HCT116 (cell line): Measurements from ENCODE around the gene AGBL1.

Experiments used
- CTCF ChIP-seq, 3 experiments: fragments of 200-600 bp in 1 of 3; sonication (generic) in 1 of 3; IDR thresholded peaks in 2 of 3; conservative IDR thresholded peaks in 1 of 3; 2 replicates each; pipeline ENCODE4 v1.5.1; 2012 to 2017; ENCODE audit warnings: low read depth in 2 of 3, low read length in 2 of 3, antibody characterized with exemption in 1 of 3, borderline replicate concordance in 1 of 3, control low read depth in 1 of 3, mild to moderate bottlenecking in 1 of 3, mixed read lengths in 1 of 3, mixed run types in 1 of 3, moderate library complexity in 1 of 3; ENCODE audit not compliant: insufficient read depth in 1 of 3
- EZH2phosphoT487 ChIP-seq: fragments of 200-600 bp; IDR thresholded peaks from 2 replicates; pipeline ENCODE4 v1.6.1; 2018; ENCODE audit warnings: antibody characterized with exemption, borderline replicate concordance
- JUND ChIP-seq: IDR thresholded peaks from 2 replicates; pipeline ENCODE4 v1.6.1; 2012
- POLR2A ChIP-seq: IDR thresholded peaks from 2 replicates; pipeline ENCODE4 v1.7.0; 2011; ENCODE audit warnings: borderline replicate concordance; ENCODE audit not compliant: insufficient read depth, insufficient read length; ENCODE audit errors: extremely low read depth
- POLR2AphosphoS5 ChIP-seq: IDR thresholded peaks from 2 replicates; pipeline ENCODE4 v1.6.1; 2011; ENCODE audit warnings: mild to moderate bottlenecking, low read depth, low read length, moderate library complexity
- SIN3A ChIP-seq: IDR thresholded peaks from 2 replicates; pipeline ENCODE4 v1.6.1; 2012; ENCODE audit warnings: low read depth

DNA sequence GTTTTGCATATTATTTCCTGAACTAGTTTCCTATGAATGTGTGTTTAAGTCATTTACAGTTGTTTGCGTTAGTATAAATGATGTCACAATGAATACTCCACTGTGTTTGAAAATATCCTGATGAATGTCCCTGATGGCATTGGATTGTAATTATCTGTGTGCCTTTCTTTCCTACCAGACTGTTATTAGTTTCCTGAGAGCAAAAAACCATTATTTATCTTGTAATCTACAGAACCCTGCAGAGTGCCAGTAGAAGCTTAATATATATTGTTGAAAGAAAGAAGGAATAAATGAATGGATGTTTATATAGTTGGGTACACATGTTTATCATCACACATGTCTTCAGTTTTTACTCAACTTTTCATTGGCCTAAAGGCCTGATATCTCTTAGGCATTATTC is 312.6 kb downstream of the AGBL1 start:
- no peak for TF ChIP-seq CTCF (IDR thresholded peaks at IDR 0.05 in 2 of 3, conservative IDR thresholded peaks at IDR 0.05 in 1 of 3; ENCODE audit: borderline replicate concordance in 1 of 3, insufficient read depth in 1 of 3, low read depth in 2 of 3, low read length in 2 of 3)
- no peak for TF ChIP-seq EZH2phosphoT487
- TF ChIP-seq SIN3A = no peak
- TF ChIP-seq JUND = no peak
- TF ChIP-seq POLR2AphosphoS5 = no peak
- TF ChIP-seq POLR2A = no peak
